Myocyte (in vitro differentiated cells): ENCODE data around the gene DENND4A. TPM values are rescaled to one million over a fixed set of nuclear protein-coding genes. Genes with fewer than 3 reads are reported as not detected.

Experiments
- microRNA-seq: library from miRNA; unstranded; fragments of <30 nt; microRNA quantifications from one replicate; pipeline ENCODE4, GENCODE V29; 2016
- total RNA-seq: library from RNA; depleted of rRNA; stranded (reverse); fragments of >200 nt; gene quantifications from 2 replicates; pipeline ENCODE4 v1.2.3, GENCODE V29; 2014

DENND4A gene
- total RNA-seq, 1 donor from 2014 or later = 26.0 TPM

Small RNAs within 50 kb of the gene (microRNA-seq; reads per million reads assigned to microRNA genes)
- not detected for gene MIR4511

Other genes starting within 250 kb of the DENND4A start
- 18.2 and 22.3 TPM in 2 replicates for gene INTS14, start 181.2 kb downstream of the DENND4A start, total RNA-seq
- 3.4 and 6.9 TPM in 2 replicates for gene SLC24A1, start 170.4 kb downstream of the DENND4A start, total RNA-seq
- 170 and 185 TPM in 2 replicates for gene RAB11A, start 77.2 kb upstream of the DENND4A start, total RNA-seq